ENCODE data around the gene EPHA10. TPM values are rescaled to one million over a fixed set of nuclear protein-coding genes. Genes with fewer than 3 reads are reported as not detected.

Gene EPHA10
- polyA plus RNA-seq, 1 donor from 2014 or later: 39.4 TPM

DNA sequence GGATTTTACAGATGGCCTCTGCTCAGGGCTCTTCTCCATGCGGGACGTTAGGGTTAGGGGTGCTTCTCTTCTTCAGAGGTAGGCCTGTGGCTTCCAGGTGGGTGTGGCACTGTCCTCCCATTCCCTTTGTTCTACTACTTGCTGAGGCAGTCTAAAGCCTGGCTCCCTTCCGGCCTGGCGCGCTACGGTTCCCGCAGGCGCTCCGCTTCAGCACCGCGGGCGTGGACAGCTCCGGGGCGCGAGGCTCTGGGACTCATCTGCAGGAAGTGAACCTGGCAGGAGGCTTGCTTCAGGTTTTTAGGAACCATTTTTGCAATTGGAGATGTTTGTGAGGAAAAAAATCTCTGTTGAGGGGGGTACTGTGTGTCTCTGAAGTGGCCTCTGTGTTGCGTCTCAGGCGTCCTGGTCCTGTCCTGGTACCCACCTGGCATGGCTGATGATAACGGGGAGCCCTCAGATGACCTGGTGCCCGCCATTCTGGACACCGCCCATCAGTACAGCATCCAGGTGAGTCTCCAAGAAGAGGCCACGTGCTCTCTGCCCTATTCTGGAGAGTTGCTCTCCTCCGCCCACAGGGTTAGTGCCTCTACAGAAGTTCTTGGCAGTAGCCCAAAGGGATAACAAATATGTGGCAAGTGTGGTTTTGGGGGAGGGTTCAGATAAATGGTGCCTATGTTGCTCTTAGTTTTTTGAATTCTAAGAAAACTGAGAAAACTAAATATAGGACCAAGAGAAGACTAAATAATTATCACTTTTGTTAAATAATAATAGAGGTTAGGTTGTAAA lies 30.6 kb upstream of the EPHA10 start:
- Histone ChIP-seq H3K27ac (ENCODE audit: low read length) (peak overlapping the region; percentile 54), H4K20me1 (ENCODE audit: insufficient read depth) (no peaks in the 10 kb centered on the region), H3K4me3 (ENCODE audit: low read length) (peak overlapping the region; percentile 82), H3K36me3 (ENCODE audit: insufficient read depth, low read length) (no peaks in the 10 kb centered on the region), H3K4me2 (ENCODE audit: low read length) (peak overlapping the region; percentile 95), H3K27me3 (ENCODE audit: insufficient read depth, low read depth, low read length) (no peaks in the 10 kb centered on the region), H2AFZ (ENCODE audit: low read depth, low read length) (peak overlapping the region; percentile 51), H3K79me2 (replicated peaks; ENCODE audit: insufficient read depth, low read length) (no peaks in the 10 kb centered on the region), H3K9me2 (ENCODE audit: insufficient read depth, low read length) (no peaks in the 10 kb centered on the region), H3K9me3 (ENCODE audit: low read length) (no peaks in the 10 kb centered on the region), H3K9ac (ENCODE audit: low read length) (peak overlapping the region; percentile 78), H3F3A (ENCODE audit: insufficient read depth, low read length, poor library complexity, severe bottlenecking) (no peaks in the 10 kb centered on the region)
- no peak for TF ChIP-seq SMC3 (conservative IDR thresholded peaks at IDR 0.05; ENCODE audit: poor library complexity)
- peak; percentile 92 for TF ChIP-seq REST (IDR thresholded peaks at IDR 0.05; ENCODE audit: borderline replicate concordance)
- TF ChIP-seq EP300 (conservative IDR thresholded peaks at IDR 0.05; ENCODE audit: poor library complexity, severe bottlenecking): no peak
- TF ChIP-seq TAF1 (IDR thresholded peaks at IDR 0.05; ENCODE audit: low read depth): no peak
- TF ChIP-seq MXI1 (conservative IDR thresholded peaks at IDR 0.05; ENCODE audit: poor library complexity, severe bottlenecking): no peak
- no peak for TF ChIP-seq POLR2AphosphoS5 (IDR thresholded peaks at IDR 0.05)

DNA sequence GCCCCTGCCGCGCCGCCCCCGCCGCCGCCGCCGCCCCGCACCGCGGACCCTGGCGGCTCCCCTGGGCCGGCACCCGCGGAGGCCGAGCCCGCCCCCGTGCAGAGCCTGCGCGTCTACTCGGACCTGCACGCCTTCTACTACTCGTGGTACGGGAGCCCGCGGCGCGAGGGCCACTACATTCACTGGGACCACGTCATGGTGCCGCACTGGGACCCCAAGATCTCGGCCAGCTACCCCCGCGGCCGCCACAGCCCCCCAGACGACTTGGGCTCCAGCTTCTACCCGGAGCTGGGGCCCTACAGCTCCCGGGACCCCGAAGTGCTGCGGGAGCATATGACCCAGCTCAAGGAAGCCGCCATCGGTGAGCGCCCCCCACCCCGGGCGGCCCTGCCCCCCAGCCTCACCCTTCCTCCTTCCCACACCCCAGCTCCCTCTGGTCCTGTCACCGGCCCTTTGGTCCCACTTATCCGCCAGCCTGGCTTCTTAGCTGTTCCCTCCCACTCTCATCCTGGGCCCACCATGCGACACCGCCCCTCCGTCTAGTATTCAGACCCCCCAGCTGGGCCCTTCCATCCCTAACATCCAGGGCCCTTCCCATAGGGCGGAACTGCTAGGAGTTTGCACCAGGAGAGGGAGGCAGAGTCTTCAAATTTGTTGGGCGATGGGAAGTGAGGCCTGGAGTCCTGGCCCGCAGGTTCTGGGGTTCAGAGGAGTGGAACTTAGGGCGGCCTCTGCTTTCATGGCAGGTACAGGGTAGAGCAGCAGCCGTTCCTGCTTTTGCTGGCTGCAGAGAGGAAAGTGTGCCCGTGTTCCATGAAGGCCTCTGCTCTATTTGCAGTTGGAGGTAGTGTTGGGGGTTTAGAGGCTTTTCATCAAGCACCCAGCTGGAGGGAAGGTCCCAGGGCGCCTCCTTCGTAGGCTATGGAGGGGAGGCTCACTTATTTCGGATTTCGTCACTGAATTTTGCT lies 29.7 kb upstream of the EPHA10 start:
- no peak for TF ChIP-seq EP300 (conservative IDR thresholded peaks at IDR 0.05; ENCODE audit: poor library complexity, severe bottlenecking)
- TF ChIP-seq TAF1 (IDR thresholded peaks at IDR 0.05; ENCODE audit: low read depth): no peak
- TF ChIP-seq REST (IDR thresholded peaks at IDR 0.05; ENCODE audit: borderline replicate concordance): no peak
- no peak for TF ChIP-seq EZH2 (IDR thresholded peaks at IDR 0.05; ENCODE audit: borderline replicate concordance, insufficient read depth, low read length, poor library complexity, severe bottlenecking)
- no peak for TF ChIP-seq POLR2AphosphoS5 (IDR thresholded peaks at IDR 0.05)
- no peak for TF ChIP-seq RAD21 (conservative IDR thresholded peaks at IDR 0.05)
- TF ChIP-seq, protein P1, sequence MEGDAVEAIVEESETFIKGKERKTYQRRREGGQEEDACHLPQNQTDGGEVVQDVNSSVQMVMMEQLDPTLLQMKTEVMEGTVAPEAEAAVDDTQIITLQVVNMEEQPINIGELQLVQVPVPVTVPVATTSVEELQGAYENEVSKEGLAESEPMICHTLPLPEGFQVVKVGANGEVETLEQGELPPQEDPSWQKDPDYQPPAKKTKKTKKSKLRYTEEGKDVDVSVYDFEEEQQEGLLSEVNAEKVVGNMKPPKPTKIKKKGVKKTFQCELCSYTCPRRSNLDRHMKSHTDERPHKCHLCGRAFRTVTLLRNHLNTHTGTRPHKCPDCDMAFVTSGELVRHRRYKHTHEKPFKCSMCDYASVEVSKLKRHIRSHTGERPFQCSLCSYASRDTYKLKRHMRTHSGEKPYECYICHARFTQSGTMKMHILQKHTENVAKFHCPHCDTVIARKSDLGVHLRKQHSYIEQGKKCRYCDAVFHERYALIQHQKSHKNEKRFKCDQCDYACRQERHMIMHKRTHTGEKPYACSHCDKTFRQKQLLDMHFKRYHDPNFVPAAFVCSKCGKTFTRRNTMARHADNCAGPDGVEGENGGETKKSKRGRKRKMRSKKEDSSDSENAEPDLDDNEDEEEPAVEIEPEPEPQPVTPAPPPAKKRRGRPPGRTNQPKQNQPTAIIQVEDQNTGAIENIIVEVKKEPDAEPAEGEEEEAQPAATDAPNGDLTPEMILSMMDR (IDR thresholded peaks at IDR 0.05; ENCODE audit: poor library complexity, severe bottlenecking): peak; percentile 28
- peak; percentile 30 for TF ChIP-seq MXI1 (conservative IDR thresholded peaks at IDR 0.05; ENCODE audit: poor library complexity, severe bottlenecking)
- no peak for TF ChIP-seq SMC3 (conservative IDR thresholded peaks at IDR 0.05; ENCODE audit: poor library complexity)
- no peaks in the 10 kb centered on the region for H3K36me3 ChIP-seq (ENCODE audit: insufficient read depth, low read length)
- H4K20me1 ChIP-seq (ENCODE audit: insufficient read depth): no peaks in the 10 kb centered on the region
- H3K9ac ChIP-seq (ENCODE audit: low read length): peak overlapping the region; percentile 78
- no peaks in the 10 kb centered on the region for H3F3A ChIP-seq (ENCODE audit: insufficient read depth, low read length, poor library complexity, severe bottlenecking)
- peak overlapping the region; percentile 82 for H3K4me3 ChIP-seq (ENCODE audit: low read length)
- H3K9me2 ChIP-seq (ENCODE audit: insufficient read depth, low read length): no peaks in the 10 kb centered on the region
- H2AFZ ChIP-seq (ENCODE audit: low read depth, low read length): peak overlapping the region; percentile 51
- no peaks in the 10 kb centered on the region for H3K79me2 ChIP-seq (replicated peaks; ENCODE audit: insufficient read depth, low read length)
- peak overlapping the region; percentile 95 for H3K4me2 ChIP-seq (ENCODE audit: low read length)
- no peaks in the 10 kb centered on the region for H3K9me3 ChIP-seq (ENCODE audit: low read length)
- H3K27ac ChIP-seq (ENCODE audit: low read length): peak overlapping the region; percentile 54
- no peaks in the 10 kb centered on the region for H3K27me3 ChIP-seq (ENCODE audit: insufficient read depth, low read depth, low read length)
